ENCODE data around the gene MINK1.

The MINK1 gene

DNA sequence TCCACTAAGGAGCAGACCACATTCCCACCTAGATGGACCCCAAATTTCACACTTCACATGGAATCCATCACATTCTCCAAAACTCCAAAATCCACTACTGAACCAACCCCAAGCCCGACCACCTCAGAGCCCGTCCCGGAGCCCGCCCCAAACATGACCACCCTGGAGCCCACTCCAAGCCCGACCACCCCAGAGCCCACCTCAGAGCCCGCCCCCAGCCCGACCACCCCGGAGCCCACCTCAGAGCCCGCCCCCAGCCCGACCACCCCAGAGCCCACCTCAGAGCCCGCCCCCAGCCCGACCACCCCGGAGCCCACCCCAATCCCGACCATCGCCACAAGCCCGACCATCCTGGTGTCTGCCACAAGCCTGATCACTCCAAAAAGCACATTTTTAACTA, 100.5 kb downstream of the MINK1 start:
- no peak for TF ChIP-seq CTCF (IDR thresholded peaks at IDR 0.05; ENCODE audit: low read depth, low read length)
- H3K4me3 ChIP-seq (replicated peaks in 1 of 2; ENCODE audit: low read depth in 2 of 2, low read length in 2 of 2): no peak overlapping the region

DNA sequence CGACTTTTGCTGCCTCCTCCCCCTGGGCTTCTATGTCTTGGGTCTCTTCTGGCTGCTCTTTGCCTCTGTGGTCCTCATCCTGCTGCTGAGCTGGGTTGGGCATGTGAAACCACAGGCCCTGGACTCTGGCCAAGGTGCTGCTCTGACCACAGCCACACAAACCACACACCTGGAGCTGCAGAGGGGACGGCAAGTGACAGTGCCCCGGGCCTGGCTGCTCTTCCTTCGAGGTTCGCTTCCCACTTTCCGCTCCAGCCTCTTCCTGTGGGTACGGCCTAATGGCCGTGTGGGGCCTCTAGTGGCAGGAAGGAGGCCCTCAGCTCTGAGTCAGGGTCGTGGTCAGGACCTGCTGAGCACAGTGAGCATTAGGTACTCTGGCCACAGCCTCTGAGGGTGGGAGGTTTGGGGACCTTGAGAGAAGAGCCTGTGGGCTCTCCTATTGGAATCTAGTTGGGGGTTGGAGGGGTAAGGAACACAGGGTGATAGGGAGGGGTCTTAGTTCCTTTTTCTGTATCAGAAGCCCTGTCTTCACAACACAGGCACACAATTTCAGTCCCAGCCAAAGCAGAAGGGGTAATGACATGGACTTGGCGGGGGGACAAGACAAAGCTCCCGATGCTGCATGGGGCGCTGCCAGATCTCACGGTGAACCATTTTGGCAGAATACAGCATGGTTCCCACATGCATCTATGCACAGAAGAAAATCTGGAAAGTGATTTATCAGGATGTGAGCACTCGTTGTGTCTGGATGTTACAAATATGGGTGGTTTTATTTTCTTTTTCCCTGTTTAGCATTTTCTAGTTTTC, 101.2 kb downstream of the MINK1 start:
- TF ChIP-seq CTCF (IDR thresholded peaks at IDR 0.05; ENCODE audit: low read depth, low read length): peak; percentile 40
- DNase-seq (ENCODE audit: low read depth in 2 of 2): peak; percentile 41 to 45
- H3K4me3 ChIP-seq (replicated peaks in 1 of 2; ENCODE audit: low read depth in 2 of 2, low read length in 2 of 2): no peak overlapping the region

More for the DNA sequence above, 100.5 kb downstream of the MINK1 start:
- no peak for DNase-seq (ENCODE audit: low read depth in 2 of 2)

GRCh38 chr17:4935650-4936049, 102.5 kb downstream of the MINK1 start:
- no peak for DNase-seq (ENCODE audit: low read depth in 2 of 2)
- H3K4me3 ChIP-seq (replicated peaks in 1 of 2; ENCODE audit: low read depth in 2 of 2, low read length in 2 of 2): no peak overlapping the region
- no peak for TF ChIP-seq CTCF (IDR thresholded peaks at IDR 0.05; ENCODE audit: low read depth, low read length)

DNA sequence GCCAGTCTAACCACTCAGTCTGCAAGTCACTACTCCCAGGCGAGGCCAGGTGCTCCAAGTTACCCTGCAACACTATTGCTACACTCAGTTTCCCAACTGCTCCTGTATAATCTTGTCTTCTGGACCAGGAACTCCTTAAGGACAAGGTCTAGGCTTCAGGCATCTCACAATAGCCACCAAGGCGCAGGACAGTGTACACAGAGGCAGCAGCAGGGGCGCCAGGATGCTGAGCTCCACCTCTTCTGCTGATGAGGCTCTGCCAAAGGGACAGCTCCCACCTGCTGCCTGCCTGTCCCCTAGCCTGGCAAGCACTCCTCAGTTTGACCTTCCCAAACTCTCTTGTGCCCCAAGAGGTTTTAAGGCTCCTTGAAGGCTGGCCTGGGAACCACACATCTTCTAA, 103.3 kb downstream of the MINK1 start:
- no peak for DNase-seq (ENCODE audit: low read depth in 2 of 2)
- no peak for TF ChIP-seq CTCF (IDR thresholded peaks at IDR 0.05; ENCODE audit: low read depth, low read length)
- H3K4me3 ChIP-seq (replicated peaks in 1 of 2; ENCODE audit: low read depth in 2 of 2, low read length in 2 of 2): no peak overlapping the region

- DNase-seq (ENCODE audit: low read depth in 2 of 2): no peak
- no peak for TF ChIP-seq CTCF (IDR thresholded peaks at IDR 0.05; ENCODE audit: low read depth, low read length)
- H3K4me3 ChIP-seq (replicated peaks in 1 of 2; ENCODE audit: low read depth in 2 of 2, low read length in 2 of 2): no peak overlapping the region
Observed at GRCh38 chr17:4937553-4937952, 104.4 kb downstream of the MINK1 start.

DNA sequence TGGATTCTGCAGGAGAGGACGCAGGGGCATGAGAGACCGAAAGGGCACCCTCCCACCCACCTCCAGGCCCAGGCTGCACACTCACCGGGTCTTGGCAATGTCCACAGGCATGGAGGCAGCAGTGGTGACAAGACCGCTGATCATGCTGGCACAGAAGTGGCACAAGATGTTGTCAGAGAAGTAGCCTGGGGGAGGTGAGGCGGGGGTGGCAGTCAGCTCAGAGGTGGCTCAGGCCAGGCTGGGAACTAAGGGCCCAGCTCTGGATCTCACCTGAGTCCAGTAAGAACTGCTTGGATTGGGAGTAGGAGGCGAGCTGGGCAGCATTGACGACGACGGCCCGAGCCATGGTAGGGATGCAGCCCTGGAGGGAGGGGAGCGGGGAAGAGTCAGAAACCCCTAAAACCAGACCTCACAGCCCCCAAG, 104.9 kb downstream of the MINK1 start:
- TF ChIP-seq CTCF (IDR thresholded peaks at IDR 0.05; ENCODE audit: low read depth, low read length): no peak
- H3K4me3 ChIP-seq (replicated peaks in 1 of 2; ENCODE audit: low read depth in 2 of 2, low read length in 2 of 2): no peak overlapping the region
- no peak for DNase-seq (ENCODE audit: low read depth in 2 of 2)
